HEK293 (cell line): ENCODE measurements around the gene CDH1.

ENCODE experiments used
- CTCF ChIA-PET: fragments of 350-600 bp; formaldehyde crosslinking; extraction: SDS; loops from one replicate; lab custom pipeline; 2021; ENCODE audit warnings: antibody characterized with exemption; lab: Yijun Ruan, JAX
- POLR2A ChIA-PET: fragments of 300-600 bp; formaldehyde crosslinking; extraction: SDS; loops from one replicate; lab custom pipeline; 2020; ENCODE audit warnings: antibody characterized with exemption, inconsistent platforms; lab: Yijun Ruan, JAX
- H3K27ac ChIP-seq: fragments of 200-500 bp; sonication (Bioruptor generic); 2 replicates; pipeline ENCODE4 v1.5.1; 2014; ENCODE audit warnings: low read depth, low read length, control low read depth, inconsistent platforms; ENCODE audit errors: extremely low read depth
- H3K36me3 ChIP-seq, 2 experiments: fragments of 200-500 bp in 1 of 2; sonication (Bioruptor generic) in 1 of 2; 1 replicate in 1 of 2; 2 replicates in 1 of 2; pipeline ENCODE4 v1.5.1; 2014 to 2017; ENCODE audit warnings: inconsistent platforms in 2 of 2, low read length in 2 of 2; ENCODE audit not compliant: control insufficient read depth in 2 of 2, insufficient read depth in 1 of 2
- H3K4me1 ChIP-seq: fragments of 200-500 bp; sonication (Bioruptor generic); 2 replicates; pipeline ENCODE4 v1.5.1; 2014; ENCODE audit warnings: mild to moderate bottlenecking, low read length, inconsistent platforms; ENCODE audit not compliant: control insufficient read depth, insufficient read depth
- H3K4me3 ChIP-seq: 2 replicates; pipeline ENCODE4 v1.5.1; 2011; ENCODE audit warnings: low read depth, mild to moderate bottlenecking, control low read depth, low read length, moderate library complexity
- H3K9me3 ChIP-seq: fragments of 200-500 bp; sonication (Bioruptor generic); 2 replicates; pipeline ENCODE4 v1.5.1; 2014; ENCODE audit warnings: low read depth, low read length, inconsistent platforms; ENCODE audit not compliant: control insufficient read depth, insufficient read depth
- ATF2 ChIP-seq: fragments of 450-650 bp; formaldehyde crosslinking; IDR thresholded peaks from 2 replicates; pipeline ENCODE4 v1.5.1; 2016; ENCODE audit warnings: missing biosample characterization, missing genetic modification characterization, low read depth
- MEIS1 ChIP-seq: sonication (generic); formaldehyde crosslinking; IDR thresholded peaks from 2 replicates; pipeline ENCODE4 v1.8.1; 2022; ENCODE audit warnings: missing genetic modification reagents, mild to moderate bottlenecking, borderline replicate concordance
- WT1 ChIP-seq: fragments of 450-650 bp; formaldehyde crosslinking; IDR thresholded peaks from 2 replicates; pipeline ENCODE4 v1.5.1; 2016; ENCODE audit warnings: missing biosample characterization, missing genetic modification characterization
- YY1 ChIP-seq: fragments of 450-650 bp; formaldehyde crosslinking; IDR thresholded peaks from 2 replicates; pipeline ENCODE4 v1.5.1; 2018; ENCODE audit warnings: missing biosample characterization, missing genetic modification characterization
- ZBTB10 ChIP-seq: fragments of 450-650 bp; formaldehyde crosslinking; IDR thresholded peaks from 2 replicates; pipeline ENCODE4 v1.5.1; 2016; ENCODE audit warnings: missing biosample characterization, missing genetic modification characterization
- ZBTB48 ChIP-seq: fragments of 450-650 bp; formaldehyde crosslinking; IDR thresholded peaks from 2 replicates; pipeline ENCODE4 v1.5.1; 2016; ENCODE audit warnings: missing biosample characterization, missing genetic modification characterization
- ZNF155 ChIP-seq: fragments of 450-650 bp; formaldehyde crosslinking; IDR thresholded peaks from 2 replicates; pipeline ENCODE4 v1.5.1; 2016; ENCODE audit warnings: missing biosample characterization, missing genetic modification characterization
- ZNF350 ChIP-seq: fragments of 450-650 bp; formaldehyde crosslinking; IDR thresholded peaks from 2 replicates; pipeline ENCODE4 v1.5.0; 2017; ENCODE audit warnings: missing biosample characterization, mild to moderate bottlenecking, missing genetic modification characterization
- ZNF37A ChIP-seq: fragments of 450-650 bp; IDR thresholded peaks from 2 replicates; pipeline ENCODE4 v1.5.1; 2018; ENCODE audit warnings: missing biosample characterization, missing genetic modification characterization
- ZNF544 ChIP-seq: fragments of 450-650 bp; formaldehyde crosslinking; IDR thresholded peaks from 2 replicates; pipeline ENCODE4 v1.5.0; 2017; ENCODE audit warnings: missing biosample characterization, missing genetic modification characterization
- ZSCAN16 ChIP-seq: fragments of 450-650 bp; formaldehyde crosslinking; IDR thresholded peaks from 2 replicates; pipeline ENCODE4 v1.5.1; 2016; ENCODE audit warnings: missing biosample characterization, missing genetic modification characterization
- TF ChIP-seq, protein P1 (sequence below): fragments of 450-650 bp; formaldehyde crosslinking; IDR thresholded peaks from 2 replicates; pipeline ENCODE4 v1.5.0; 2017; ENCODE audit warnings: missing biosample characterization, missing genetic modification characterization, borderline replicate concordance
- TF ChIP-seq, protein P2 (sequence below): fragments of 450-650 bp; formaldehyde crosslinking; IDR thresholded peaks from 2 replicates; pipeline ENCODE4 v1.5.1; 2016; ENCODE audit warnings: missing biosample characterization, missing genetic modification characterization
- TF ChIP-seq, protein P3 (sequence below): fragments of 450-650 bp; formaldehyde crosslinking; IDR thresholded peaks from 2 replicates; pipeline ENCODE4 v1.5.1; 2016; ENCODE audit warnings: missing biosample characterization, missing genetic modification characterization, borderline replicate concordance

The CDH1 gene

GRCh38 chr16:68744744-68745280 lies 7.7 kb downstream of the CDH1 start (continued):
- TF ChIP-seq ZNF155 (tag by site-specific recombination) (no peak), ZBTB10 (tag by site-specific recombination) (no peak), ATF2 (tag by site-specific recombination) (no peak), MEIS1 (CRISPR knock-in tag) (no peak), ZNF37A (tag by site-specific recombination) (no peak)
- TF ChIP-seq, protein P1, sequence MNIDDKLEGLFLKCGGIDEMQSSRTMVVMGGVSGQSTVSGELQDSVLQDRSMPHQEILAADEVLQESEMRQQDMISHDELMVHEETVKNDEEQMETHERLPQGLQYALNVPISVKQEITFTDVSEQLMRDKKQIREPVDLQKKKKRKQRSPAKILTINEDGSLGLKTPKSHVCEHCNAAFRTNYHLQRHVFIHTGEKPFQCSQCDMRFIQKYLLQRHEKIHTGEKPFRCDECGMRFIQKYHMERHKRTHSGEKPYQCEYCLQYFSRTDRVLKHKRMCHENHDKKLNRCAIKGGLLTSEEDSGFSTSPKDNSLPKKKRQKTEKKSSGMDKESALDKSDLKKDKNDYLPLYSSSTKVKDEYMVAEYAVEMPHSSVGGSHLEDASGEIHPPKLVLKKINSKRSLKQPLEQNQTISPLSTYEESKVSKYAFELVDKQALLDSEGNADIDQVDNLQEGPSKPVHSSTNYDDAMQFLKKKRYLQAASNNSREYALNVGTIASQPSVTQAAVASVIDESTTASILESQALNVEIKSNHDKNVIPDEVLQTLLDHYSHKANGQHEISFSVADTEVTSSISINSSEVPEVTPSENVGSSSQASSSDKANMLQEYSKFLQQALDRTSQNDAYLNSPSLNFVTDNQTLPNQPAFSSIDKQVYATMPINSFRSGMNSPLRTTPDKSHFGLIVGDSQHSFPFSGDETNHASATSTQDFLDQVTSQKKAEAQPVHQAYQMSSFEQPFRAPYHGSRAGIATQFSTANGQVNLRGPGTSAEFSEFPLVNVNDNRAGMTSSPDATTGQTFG, result no peak

GRCh38 chr16:68746951-68747350 lies 9.9 kb downstream of the CDH1 start:
- H3K4me1 ChIP-seq, result no peaks in the 10 kb centered on the region; the same call in 1 of the 2 replicates
- CTCF ChIA-PET, result no interaction called here
- no peak overlapping the region for H3K4me3 ChIP-seq
- POLR2A ChIA-PET, result no interaction called here
- H3K9me3 ChIP-seq, result no peaks in the 10 kb centered on the region
- TF ChIP-seq ZSCAN16 (tag by site-specific recombination) (no peak), ZNF544 (tag by site-specific recombination) (no peak), YY1 (tag by site-specific recombination) (no peak), ZNF350 (no peak), ZBTB48 (tag by site-specific recombination) (no peak), WT1 (no peak)
- TF ChIP-seq, protein P2, sequence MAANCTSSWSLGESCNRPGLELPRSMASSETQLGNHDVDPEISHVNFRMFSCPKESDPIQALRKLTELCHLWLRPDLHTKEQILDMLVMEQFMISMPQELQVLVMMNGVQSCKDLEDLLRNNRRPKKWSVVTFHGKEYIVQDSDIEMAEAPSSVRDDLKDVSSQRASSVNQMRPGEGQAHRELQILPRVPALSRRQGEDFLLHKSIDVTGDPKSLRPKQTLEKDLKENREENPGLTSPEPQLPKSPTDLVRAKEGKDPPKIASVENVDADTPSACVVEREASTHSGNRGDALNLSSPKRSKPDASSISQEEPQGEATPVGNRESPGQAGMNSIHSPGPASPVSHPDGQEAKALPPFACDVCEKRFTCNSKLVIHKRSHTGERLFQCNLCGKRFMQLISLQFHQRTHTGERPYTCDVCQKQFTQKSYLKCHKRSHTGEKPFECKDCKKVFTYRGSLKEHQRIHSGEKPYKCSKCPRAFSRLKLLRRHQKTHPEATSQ (tag by site-specific recombination), result no peak
- TF ChIP-seq, protein P3, sequence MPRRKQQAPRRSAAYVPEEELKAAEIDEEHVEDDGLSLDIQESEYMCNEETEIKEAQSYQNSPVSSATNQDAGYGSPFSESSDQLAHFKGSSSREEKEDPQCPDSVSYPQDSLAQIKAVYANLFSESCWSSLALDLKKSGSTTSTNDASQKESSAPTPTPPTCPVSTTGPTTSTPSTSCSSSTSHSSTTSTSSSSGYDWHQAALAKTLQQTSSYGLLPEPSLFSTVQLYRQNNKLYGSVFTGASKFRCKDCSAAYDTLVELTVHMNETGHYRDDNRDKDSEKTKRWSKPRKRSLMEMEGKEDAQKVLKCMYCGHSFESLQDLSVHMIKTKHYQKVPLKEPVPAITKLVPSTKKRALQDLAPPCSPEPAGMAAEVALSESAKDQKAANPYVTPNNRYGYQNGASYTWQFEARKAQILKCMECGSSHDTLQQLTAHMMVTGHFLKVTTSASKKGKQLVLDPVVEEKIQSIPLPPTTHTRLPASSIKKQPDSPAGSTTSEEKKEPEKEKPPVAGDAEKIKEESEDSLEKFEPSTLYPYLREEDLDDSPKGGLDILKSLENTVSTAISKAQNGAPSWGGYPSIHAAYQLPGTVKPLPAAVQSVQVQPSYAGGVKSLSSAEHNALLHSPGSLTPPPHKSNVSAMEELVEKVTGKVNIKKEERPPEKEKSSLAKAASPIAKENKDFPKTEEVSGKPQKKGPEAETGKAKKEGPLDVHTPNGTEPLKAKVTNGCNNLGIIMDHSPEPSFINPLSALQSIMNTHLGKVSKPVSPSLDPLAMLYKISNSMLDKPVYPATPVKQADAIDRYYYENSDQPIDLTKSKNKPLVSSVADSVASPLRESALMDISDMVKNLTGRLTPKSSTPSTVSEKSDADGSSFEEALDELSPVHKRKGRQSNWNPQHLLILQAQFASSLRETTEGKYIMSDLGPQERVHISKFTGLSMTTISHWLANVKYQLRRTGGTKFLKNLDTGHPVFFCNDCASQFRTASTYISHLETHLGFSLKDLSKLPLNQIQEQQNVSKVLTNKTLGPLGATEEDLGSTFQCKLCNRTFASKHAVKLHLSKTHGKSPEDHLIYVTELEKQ, result no peak
- no peak overlapping the region for H3K27ac ChIP-seq
- H3K36me3 ChIP-seq, result no peaks in the 10 kb centered on the region
